Posterior cingulate gyrus (tissue), 11 donors: ENCODE data around the gene HNRNPH1.
"Not testable (repeated sequence)": the region's sequence is repeated elsewhere in the genome, so short reads cannot be mapped to it uniquely, and the experiment has no call there.

Experiments used
- DNase-seq, 10 donors: peaks; one replicate each; pipeline versions ENCODE4 v3.0.0 to v3.0.0-alpha.2; 2020 to 2021; ENCODE audit warnings: mixed read lengths in 3 of 10
- intact Hi-C: fragments of 100-400 bp; cut with DNase I; formaldehyde crosslinking; loops from one replicate; pipeline ENCODE4 v1.15.1; 2023

HNRNPH1 gene, protein sequence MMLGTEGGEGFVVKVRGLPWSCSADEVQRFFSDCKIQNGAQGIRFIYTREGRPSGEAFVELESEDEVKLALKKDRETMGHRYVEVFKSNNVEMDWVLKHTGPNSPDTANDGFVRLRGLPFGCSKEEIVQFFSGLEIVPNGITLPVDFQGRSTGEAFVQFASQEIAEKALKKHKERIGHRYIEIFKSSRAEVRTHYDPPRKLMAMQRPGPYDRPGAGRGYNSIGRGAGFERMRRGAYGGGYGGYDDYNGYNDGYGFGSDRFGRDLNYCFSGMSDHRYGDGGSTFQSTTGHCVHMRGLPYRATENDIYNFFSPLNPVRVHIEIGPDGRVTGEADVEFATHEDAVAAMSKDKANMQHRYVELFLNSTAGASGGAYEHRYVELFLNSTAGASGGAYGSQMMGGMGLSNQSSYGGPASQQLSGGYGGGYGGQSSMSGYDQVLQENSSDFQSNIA

DNA sequence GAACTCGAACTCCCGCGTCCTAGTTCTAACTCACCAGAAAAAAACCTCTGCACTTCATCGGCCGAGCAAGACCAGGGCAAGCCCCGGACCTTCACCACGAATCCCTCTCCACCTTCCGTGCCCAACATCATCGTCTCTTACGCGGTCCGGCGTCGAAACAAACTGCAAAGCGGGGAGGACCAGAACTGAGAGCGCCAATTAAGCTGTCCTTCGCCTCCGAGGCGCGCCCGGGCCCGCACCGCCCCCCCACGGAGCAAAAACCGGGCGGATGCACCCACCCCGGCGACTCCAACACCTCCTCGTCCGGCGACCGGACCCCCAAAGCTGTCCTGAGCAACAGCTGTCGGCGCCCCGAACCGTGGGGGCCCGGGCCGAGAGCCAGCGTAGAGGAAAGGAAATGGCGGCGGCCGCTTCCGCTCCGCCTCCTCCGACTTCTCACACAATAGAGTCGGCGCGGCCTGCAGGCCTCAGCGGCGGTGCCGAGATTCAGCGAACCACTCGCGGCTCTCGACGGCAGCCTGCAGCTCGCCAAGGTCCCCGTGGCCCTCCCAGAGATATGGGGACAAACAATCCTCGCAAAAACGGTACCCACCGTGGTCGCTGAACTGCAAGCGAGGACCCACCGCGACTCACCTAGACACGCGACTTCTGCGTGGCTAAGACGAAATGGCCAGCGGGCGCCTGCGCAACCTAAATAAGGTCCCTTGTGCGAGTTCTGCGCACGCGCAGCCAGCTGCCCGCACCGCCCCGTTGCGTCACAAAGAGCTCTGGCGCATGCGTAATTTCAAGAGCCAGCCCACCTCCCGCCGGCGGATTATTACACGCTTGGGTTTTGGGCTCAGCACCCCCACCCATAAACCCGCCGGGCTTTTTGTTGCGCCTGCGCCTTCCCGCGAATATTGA lies at the start of gene HNRNPH1:
HNRNPH1 (minus strand) TSS at position 669 of the 903 bp plus-strand sequence; CDS start at position 131, 538 bp downstream.
- intact Hi-C loops, result loop anchor here (5.0 kb wide), 1 partner anchor 66 kb away; no protein-coding TSS in a partner anchor

DNA sequence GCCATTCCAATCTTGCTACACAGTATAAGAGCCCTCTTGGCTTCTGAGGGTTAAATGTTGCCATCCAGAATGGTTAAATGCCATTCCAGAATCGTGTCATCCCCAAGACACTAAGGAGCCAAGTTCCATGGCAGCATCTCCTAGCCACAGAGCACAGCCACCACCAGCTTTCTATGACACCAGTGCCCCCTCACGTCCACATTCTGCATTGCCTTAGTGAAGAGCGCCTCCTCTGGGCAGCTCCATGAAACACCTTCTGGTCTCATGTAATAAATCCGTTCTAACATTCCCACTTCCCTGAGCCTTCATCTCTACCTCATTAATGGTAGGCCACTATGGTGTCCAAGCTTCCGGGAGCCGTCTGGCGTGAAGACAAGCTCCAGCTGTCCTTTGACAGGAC lies 44.9 kb upstream of the HNRNPH1 start:
- intact Hi-C loops, result no loop called here
- peak in 5 of 10 donors; percentile 11 to 90 (median 26) for DNase-seq

More for the DNA sequence above, at the start of gene HNRNPH1:
- DNase-seq, result peak; percentile 96 to 100 (median 97)

DNA sequence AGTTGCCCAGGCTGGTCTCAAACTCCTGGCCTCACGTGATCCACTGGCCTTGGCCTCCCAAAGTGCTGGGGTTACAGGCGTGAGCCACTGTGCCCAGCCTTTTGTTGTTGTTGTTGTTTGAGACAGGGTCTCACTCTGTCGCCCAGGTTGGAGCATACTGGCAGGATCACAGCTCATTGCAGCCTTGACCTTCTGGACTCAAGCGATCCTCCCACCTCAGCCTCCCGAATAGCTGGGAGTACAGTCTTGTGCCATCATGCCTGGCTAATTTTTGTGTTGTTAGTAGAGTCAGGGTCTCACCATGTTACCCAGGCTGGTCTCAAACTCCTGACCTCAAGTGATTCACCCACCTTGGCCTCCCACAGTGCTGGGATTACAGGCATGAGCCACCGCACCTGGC lies 38.2 kb upstream of the HNRNPH1 start:
- intact Hi-C loops, DNase-seq: not testable (repeated sequence)

DNA sequence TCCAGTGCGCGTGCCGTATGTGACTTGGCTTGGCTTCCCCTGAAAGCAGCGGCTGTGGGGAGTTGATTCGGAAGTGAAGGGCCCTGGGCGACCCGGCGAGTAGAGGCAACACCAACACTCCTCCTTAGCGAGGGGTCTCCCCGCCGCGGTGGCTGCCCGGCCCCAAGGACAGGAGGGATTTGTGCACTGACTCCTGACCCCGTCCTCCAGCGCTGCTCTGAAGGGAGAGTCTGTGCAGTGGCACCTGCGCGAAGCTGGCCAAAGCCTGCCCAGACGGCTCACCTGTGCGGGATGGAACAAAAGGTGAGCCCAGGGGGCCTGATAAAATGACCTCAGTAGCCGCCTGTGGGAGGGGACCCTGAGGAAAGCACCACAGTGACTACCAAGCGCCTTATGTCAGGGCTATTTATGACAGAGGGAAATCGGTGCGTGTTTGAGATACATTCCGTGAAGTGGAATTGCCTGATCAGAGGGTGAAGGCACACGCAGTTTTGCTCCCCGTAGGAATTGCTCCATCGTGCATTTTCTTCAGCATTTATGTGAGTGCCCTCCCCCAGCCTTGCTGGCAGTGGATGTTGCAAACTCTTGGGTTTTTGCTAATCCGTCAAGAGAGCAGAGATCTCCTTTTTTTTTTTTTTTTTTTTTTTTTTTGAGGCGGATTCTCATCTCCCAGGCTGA lies 34.8 kb upstream of the HNRNPH1 start:
- intact Hi-C loops, result not testable (repeated sequence)
- DNase-seq, result peak in 2 of 10 donors; percentile 19 to 21

DNA sequence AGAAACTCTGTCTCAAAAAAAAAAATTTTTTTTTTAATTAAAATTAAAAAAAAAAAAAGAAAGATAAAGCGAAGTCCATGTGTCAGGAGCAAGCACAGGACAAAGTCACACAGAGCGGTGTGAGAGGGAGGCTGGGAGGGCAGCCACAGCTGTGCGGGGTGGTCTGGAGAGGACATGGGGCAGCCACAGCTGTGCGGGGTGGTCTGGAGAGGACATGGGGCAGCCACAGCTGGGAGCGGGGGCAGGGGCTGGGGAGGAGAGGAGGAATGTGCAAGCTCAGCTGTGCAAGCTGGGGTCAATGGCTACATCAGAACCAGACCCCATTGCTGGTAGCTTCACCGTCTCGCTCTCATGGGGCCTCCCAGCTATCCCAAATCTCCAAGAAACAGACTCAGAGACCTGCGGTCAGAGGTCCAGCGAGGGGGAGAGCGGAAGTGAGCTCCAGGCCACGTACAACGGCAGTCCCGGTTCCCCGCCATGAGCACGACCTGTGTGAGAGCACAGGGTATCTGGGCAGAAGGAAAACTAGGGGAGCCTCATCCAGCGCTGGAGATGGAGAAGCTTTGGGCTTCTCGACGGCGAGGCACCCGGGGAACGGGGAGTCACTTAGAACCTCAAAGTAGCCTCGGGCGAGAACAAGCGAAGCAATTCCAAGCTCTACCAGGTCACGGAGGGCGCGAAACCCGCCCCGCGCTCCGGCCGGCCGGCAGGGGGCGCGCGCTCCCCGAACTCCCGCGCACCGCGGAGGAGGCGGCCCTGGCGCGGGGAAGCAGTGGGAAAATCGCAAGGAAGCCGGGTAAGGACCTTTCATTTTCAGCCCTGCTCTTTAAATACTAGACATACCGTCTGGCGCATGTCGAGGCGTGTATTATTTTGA lies 34.1 kb upstream of the HNRNPH1 start:
- intact Hi-C loops, DNase-seq: not testable (repeated sequence)

DNA sequence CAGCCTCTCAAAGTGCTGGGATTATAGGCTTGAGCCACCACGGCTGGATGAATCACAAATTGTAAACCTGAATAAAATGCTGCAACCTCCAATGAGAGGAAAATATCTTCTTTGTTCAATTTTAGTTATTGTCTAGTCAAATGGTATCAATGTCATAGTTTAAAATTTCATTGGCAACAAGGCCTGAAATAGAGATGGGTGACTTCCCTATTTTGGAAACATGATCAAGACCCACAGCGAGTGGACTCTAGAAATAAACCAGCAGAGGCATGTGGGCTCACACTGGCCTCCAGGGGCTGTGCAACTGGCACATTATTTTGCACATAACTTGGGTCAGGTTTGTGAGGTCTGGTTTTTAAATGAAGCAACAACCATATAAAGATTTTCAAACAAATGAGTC lies 29.7 kb upstream of the HNRNPH1 start:
- intact Hi-C loops, DNase-seq: not testable (repeated sequence)

DNA sequence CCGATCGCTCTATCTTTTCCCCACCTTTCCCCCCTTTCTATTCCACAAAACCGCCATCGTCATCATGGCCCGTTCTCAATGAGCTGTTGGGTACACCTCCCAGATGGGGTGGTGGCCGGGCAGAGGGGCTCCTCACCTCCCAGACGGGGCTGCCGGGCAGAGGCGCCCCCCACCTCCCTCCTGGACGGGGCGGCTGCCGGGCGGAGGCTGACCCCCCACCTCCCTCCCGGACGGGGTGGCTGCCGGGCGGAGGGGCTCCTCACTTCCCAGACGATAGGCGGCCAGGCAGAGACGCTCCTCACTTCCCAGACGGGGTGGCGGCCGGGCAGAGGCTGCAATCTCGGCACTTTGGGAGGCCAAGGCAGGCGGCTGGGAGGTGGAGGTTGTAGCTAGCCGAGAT lies 26.8 kb upstream of the HNRNPH1 start:
- DNase-seq, intact Hi-C loops: not testable (repeated sequence)

DNA sequence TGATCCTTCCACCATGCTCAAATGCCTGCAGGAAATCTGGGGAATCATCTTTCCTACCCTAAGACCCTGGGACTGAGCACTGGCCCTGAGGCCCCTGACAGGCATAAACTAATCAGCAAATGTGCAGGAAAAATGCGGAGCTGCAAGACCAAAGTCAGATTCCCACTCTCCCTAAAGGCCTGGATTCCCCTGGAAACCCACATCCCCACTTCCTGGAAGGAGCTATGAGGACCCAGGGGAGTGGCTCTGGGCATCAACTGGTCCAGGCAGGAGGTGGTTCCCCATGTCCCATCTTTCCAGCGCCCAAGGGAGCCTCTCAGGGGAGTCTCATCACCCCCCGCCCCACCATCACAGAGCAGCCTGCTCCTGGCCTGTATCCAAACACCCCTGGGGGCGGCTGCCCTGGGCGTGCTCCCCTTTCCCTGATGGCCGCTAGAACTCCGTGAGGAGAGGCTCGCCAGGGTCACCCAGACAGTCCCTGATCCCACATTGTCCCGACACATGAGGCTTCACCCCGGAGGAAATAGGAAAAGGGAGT lies 25.8 kb upstream of the HNRNPH1 start:
- intact Hi-C loops, DNase-seq: not testable (repeated sequence)

DNA sequence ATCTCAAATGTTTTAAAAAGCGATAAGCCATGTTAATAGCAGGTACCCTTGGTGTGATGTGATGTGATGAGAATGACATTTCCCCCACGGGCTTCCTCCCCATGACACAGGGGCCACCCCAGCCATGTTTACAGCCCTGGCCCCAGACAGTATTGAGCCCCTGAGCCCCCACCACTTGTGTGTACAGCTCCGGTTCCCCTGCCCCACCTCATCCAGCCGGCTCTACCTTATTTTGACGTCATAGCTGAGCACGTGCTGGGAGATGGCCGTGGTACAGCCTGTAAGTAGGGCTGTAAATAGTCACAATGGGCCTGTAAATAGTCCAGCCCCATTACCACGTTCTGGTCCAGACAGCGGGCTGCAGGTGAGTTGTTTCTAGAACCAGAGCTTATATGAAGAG lies 24.9 kb upstream of the HNRNPH1 start:
- intact Hi-C loops, result no loop called here
- no peak for DNase-seq

DNA sequence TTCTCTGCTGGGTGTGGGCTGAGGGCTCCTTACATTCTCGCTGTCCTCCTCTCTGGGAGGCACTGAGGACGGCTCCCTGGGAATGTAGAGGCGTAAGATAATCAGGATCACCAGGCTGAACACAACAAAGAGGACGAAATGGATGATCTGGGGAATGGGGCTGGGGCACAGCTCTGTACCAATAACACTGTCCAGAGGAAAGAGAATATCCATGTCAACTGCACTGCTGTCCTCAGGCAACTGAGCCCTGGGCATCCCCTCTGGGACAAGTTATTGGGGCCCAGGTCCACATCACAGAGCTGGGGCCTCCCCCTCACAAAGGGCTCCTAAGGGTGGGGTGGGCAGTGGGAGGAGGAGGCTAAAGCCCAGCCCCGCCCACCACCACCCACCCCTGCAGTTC lies 21.3 kb upstream of the HNRNPH1 start:
- peak in 3 of 10 donors; percentile 35 to 54 (median 53) for DNase-seq
- intact Hi-C loops, result not testable (repeated sequence)

DNA sequence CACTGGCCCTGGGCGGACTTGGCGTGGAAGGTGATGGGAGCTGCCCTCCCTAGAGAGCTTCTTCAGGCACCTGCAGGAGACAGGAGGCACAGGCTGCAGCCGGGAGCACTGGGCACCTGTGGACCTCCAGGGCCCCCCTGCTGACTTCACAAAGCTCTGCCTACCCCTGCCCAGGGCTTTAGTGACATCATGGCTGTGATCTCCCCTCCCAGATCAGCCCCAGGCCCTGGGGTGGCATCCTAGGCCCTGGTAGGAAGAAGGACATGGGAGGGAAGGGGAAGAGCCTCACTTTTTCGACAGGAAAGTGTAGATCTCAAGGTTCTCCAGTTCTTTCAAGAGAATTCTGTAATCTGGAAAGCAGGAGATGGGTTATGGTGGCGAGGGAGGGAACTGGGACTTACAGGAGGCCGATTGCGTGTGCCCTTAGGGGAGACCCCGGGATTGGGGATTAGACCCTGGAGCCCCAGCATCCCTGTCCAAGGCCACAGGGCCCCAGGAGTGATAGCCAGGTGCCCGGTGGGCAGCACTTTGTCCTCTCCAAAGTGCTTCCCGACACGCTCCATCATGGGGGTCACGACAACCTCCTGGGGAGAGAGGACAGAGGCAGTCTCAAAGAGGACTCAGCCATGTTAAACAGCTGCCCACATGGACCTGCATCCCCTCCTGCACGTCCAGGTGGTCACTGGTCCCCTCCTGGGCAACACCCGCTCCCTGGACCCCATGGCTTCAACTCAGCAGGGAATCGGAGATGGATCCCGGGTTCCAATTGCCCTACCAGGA lies 19.9 kb upstream of the HNRNPH1 start:
- DNase-seq, result peak in 2 of 10 donors; percentile 37 to 60
- intact Hi-C loops, result not testable (repeated sequence)

DNA sequence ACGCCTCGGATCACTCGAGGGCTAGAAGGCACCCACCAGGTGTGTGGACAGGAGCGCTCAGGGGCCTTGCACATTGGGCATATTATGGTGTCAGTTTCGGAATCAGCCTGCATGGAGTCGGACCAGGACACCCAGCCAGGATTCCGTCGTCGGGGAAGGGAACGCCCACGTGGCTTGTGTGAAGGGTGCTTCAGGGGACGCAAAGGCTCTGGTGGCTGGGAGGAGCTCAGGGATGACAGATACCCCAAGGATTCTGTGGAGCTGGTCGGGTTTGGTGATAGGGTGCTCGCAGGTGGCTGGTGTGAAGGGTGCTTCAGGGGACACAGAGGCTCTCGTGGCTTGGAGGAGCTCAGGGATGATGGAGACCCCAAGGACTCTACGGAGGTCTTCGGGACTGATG lies 19.2 kb upstream of the HNRNPH1 start:
- intact Hi-C loops, result not testable (repeated sequence)
- peak in 1 of 10 donors; percentile 37 for DNase-seq

DNA sequence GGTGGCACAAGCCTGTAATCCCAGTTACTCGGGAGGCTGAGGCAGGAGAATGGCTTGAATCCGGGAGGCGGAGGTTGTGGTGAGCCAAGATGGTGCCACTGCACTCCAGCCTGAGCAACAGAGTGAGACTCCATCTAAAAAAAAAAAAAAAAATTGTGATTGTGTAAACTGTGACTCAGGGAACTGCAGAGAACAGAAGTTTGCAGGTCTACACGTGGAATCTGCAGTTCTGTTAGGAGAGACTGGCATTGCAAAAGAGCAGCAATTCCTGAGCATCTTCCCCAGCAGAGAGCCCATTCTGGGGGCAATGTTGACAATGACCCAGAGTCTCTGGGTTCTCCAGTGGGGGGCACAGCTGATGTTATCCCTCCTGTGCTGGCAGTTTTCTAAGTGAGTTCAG lies 18.3 kb upstream of the HNRNPH1 start:
- intact Hi-C loops, result not testable (repeated sequence)

DNA sequence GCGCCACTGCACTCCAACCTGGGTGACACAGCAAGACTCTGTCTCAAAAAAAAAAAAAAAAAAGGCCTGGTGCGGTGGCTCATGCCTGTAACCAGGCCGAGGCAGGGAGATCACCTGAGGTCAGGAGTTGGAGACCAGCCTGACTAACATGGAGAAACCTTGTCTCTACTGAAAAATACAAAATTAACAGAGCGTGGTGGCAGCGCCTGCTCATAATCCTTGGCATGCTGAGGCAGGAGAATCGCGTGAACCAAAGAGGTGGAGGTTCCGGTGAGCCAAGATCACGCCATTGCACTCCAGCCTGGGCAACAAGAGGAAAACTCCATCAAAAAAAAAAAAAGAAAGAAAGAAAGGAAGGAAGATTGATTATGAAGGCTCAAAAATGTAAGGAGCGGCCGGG lies 15.8 kb upstream of the HNRNPH1 start:
- intact Hi-C loops, result not testable (repeated sequence)
- DNase-seq, result peak in 2 of 10 donors; percentile 15 to 29

More for the DNA sequence above, 18.3 kb upstream of the HNRNPH1 start:
- DNase-seq, result not testable (repeated sequence)

DNA sequence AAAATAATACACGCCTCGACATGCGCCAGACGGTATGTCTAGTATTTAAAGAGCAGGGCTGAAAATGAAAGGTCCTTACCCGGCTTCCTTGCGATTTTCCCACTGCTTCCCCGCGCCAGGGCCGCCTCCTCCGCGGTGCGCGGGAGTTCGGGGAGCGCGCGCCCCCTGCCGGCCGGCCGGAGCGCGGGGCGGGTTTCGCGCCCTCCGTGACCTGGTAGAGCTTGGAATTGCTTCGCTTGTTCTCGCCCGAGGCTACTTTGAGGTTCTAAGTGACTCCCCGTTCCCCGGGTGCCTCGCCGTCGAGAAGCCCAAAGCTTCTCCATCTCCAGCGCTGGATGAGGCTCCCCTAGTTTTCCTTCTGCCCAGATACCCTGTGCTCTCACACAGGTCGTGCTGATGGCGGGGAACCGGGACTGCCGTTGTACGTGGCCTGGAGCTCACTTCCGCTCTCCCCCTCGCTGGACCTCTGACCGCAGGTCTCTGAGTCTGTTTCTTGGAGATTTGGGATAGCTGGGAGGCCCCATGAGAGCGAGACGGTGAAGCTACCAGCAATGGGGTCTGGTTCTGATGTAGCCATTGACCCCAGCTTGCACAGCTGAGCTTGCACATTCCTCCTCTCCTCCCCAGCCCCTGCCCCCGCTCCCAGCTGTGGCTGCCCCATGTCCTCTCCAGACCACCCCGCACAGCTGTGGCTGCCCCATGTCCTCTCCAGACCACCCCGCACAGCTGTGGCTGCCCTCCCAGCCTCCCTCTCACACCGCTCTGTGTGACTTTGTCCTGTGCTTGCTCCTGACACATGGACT lies 11.1 kb upstream of the HNRNPH1 start:
- DNase-seq, intact Hi-C loops: not testable (repeated sequence)

DNA sequence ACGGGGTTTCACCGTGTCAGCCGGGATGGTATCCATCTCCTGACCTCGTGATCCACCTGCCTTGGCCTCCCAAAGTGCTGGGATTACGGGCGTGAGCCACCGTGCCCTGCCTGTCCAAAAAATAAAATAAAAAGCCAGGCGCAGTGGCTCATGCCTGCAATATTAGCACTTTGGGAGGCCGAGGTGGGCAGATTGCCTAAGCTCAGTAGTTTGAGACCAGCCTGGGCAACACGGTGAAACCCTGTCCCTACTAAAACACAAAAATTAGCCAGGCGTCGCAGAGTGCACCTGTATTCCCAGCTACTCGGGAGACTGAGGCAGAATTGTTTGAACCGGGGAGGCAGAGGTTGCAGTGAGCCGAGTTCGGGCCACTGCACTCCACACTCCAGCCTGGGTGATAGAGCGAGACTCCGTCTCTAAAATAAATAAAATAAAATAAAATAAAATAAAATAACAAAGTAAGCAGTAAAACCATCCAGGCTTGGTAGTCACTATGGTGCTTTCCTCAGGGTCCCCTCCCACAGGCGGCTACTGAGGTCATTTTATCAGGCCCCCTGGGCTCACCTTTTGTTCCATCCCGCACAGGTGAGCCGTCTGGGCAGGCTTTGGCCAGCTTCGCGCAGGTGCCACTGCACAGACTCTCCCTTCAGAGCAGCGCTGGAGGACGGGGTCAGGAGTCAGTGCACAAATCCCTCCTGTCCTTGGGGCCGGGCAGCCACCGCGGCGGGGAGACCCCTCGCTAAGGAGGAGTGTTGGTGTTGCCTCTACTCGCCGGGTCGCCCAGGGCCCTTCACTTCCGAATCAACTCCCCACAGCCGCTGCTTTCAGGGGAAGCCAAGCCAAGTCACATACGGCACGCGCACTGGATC lies 10.3 kb upstream of the HNRNPH1 start:
- DNase-seq, intact Hi-C loops: not testable (repeated sequence)
